Thymus (tissue), 11 donors: Measurements from ENCODE around the gene CXCR4. TPM values are rescaled to one million over a fixed set of nuclear protein-coding genes. Genes with fewer than 3 reads are reported as not detected.

ENCODE experiments used
- DNase-seq, 9 donors: peaks; one replicate each; pipeline ENCODE4 v3.0.0-alpha.2; 2013; ENCODE audit warnings: low spot score in 9 of 9, low read depth in 6 of 9, missing footprints in 1 of 9
- H3K27ac ChIP-seq, 2 donors: one replicate each; pipeline ENCODE4 v1.5.1; 2013; ENCODE audit warnings: control low read depth in 1 of 2, low read depth in 1 of 2, low read length in 1 of 2, mild to moderate bottlenecking in 1 of 2, moderate library complexity in 1 of 2
- H3K27me3 ChIP-seq, 2 donors: one replicate each; pipeline ENCODE4 v1.5.1; 2013; ENCODE audit warnings: low read length in 1 of 2; ENCODE audit not compliant: control insufficient read depth in 2 of 2, insufficient read depth in 1 of 2
- H3K36me3 ChIP-seq, 2 donors: one replicate each; pipeline ENCODE4 v1.5.1; 2013; ENCODE audit warnings: low read length in 1 of 2, mild to moderate bottlenecking in 1 of 2, moderate library complexity in 1 of 2; ENCODE audit not compliant: control insufficient read depth in 2 of 2, insufficient read depth in 2 of 2
- H3K4me1 ChIP-seq, 2 donors: one replicate each; pipeline ENCODE4 v1.5.1; 2013; ENCODE audit warnings: low read length in 2 of 2; ENCODE audit not compliant: control insufficient read depth in 2 of 2, insufficient read depth in 2 of 2
- H3K4me3 ChIP-seq, 2 donors: one replicate each; pipeline ENCODE4 v1.5.1; 2013; ENCODE audit warnings: low read length in 2 of 2, control low read depth in 1 of 2, mild to moderate bottlenecking in 1 of 2
- H3K9me3 ChIP-seq, 2 donors: one replicate each; pipeline ENCODE4 v1.5.1; 2013; ENCODE audit warnings: low read length in 1 of 2, mild to moderate bottlenecking in 1 of 2; ENCODE audit not compliant: control insufficient read depth in 2 of 2, insufficient read depth in 1 of 2
- WGBS: extraction: QIAGEN DNeasy Blood & Tissue Kit; methylation state at CpG from one replicate; pipeline ENCODE4 v1.1.7; 2013; 5-methylcytosine and 5-hydroxymethylcytosine counted together
- polyA plus RNA-seq: library from polyadenylated mRNA; stranded (reverse); fragments of 200-250 nt; gene quantifications from one replicate; pipeline ENCODE4 v1.2.3, GENCODE V29; 2013
- total RNA-seq: library from RNA; stranded (reverse); fragments of 120-200 nt; gene quantifications from one replicate; pipeline ENCODE4 v1.2.4, GENCODE V29; 2013
- donor health status: healthy.

The CXCR4 gene
- total and polyA plus RNA-seq, 2 donors, result 198 to 942 TPM

DNA sequence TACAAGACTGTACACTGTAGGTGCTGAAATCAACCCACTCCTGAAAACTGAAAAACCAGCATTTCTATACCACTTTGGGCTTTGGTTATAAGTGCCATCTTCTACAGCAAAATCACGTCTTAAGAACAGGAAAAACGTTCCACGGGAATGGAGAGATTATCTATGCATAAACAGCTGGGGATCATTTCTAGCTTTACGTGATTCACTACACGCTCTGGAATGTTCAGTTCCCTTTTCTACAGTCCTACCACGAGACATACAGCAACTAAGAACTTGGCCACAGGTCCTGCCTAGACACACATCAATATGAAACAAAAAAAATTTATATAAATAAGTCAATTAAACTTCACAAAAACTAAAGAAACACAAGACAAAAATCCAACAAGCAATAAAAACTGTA is 3.6 kb downstream of the CXCR4 start:
- H3K4me3 ChIP-seq, result peak overlapping the region; percentile 78 to 89
- H3K4me1 ChIP-seq, result peaks cover 4 to 23% of the 10 kb centered on the region in 2 donors
- H3K36me3 ChIP-seq, result peaks cover 30 to 37% of the 10 kb centered on the region in 2 donors
- H3K27ac ChIP-seq, result peak overlapping the region; percentile 10 to 33
- WGBS, result 15% methylated on average over 6 of the region's 6 CpGs
- DNase-seq, result no peak
- no peaks in the 10 kb centered on the region for H3K9me3 ChIP-seq
- H3K27me3 ChIP-seq, result no peaks in the 10 kb centered on the region

GRCh38 chr2:136113209-136113971 is 4.6 kb downstream of the CXCR4 start:
- peak overlapping the region; percentile 78 to 89 for H3K4me3 ChIP-seq
- H3K36me3 ChIP-seq, result peaks cover 30 to 37% of the 10 kb centered on the region in 2 donors
- WGBS, result 82% methylated on average over 6 of the region's 6 CpGs
- no peaks in the 10 kb centered on the region for H3K27me3 ChIP-seq
- H3K27ac ChIP-seq, result peak overlapping the region; percentile 14 to 26
- H3K9me3 ChIP-seq, result no peaks in the 10 kb centered on the region
- H3K4me1 ChIP-seq, result peaks cover 4 to 19% of the 10 kb centered on the region in 2 donors
- DNase-seq, result no peak

DNA sequence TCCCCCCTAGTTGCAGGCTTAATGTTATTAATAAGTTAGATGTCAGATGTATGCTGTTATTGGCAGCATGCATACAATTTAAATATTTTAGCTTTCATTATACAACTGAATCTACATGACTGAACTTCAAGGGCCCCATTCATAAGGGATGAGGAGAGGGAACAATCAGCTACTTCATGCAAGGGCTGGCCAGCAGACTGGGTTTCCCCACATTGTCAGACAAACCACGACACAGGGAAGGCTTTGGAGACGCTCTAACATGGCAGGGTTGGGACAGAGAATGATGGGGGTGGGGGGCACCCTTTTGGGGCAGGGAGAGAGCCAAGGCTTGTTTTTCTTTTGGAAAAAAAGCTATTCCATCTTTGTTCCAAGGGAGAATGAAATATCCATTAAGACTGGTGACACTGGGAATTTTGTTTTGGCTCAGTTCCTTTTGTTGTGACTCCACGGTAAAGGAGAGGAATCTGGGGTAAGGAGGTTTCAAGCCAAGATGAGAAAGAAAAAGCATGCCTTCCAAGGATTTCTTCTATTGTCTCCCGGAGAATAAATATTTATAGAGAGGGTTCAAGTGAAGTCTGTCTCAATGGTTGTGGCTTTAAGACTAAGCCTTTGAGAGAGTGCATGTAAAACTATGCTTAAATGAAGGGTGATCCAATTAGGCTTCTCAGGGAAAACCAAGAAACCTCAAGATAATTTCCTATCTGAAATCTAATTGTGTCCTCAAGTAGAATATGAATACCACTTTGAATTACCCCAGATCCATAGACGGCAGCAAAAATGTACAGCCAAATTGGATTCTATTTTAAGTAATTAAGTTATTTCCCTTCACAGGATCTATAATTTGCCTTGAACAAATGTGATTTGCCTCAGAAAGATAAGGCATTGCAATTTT is 5.4 kb downstream of the CXCR4 start:
- H3K36me3 ChIP-seq, result peaks cover 30 to 37% of the 10 kb centered on the region in 2 donors
- H3K9me3 ChIP-seq, result no peaks in the 10 kb centered on the region
- DNase-seq, result no peak
- no peaks in the 10 kb centered on the region for H3K27me3 ChIP-seq
- no peak overlapping the region for H3K27ac ChIP-seq
- H3K4me3 ChIP-seq, result no peak overlapping the region
- 87% methylated on average over 5 of the region's 5 CpGs for WGBS
- H3K4me1 ChIP-seq, result peaks cover 8 to 22% of the 10 kb centered on the region in 2 donors

DNA sequence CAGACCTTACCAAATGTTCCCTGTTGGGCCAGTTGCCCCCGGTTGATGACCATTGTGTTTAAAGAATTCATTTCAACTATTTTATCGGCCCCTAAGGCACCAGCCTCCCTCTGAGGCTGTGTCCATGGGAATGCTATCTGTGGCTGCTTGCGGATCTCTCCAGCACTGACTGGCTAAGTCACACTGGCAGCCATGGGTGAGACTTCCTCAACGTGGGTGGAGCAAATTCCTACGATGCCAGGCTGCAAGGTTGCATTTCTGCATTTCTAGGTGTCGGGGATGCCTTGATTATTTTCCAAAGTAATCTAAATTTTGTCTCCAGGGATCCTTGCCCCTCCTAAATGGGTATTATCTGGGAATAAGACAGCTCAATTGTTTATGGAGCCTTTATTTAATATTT is 6.2 kb downstream of the CXCR4 start:
- 91% methylated on average over 6 of the region's 6 CpGs for WGBS
- Histone ChIP-seq H3K4me3 (no peak overlapping the region), H3K27ac (no peak overlapping the region), H3K4me1 (peaks cover 16 to 31% of the 10 kb centered on the region in 2 donors), H3K36me3 (peaks cover 28 to 37% of the 10 kb centered on the region in 2 donors), H3K27me3 (no peaks in the 10 kb centered on the region), H3K9me3 (no peaks in the 10 kb centered on the region)
- no peak for DNase-seq

DNA sequence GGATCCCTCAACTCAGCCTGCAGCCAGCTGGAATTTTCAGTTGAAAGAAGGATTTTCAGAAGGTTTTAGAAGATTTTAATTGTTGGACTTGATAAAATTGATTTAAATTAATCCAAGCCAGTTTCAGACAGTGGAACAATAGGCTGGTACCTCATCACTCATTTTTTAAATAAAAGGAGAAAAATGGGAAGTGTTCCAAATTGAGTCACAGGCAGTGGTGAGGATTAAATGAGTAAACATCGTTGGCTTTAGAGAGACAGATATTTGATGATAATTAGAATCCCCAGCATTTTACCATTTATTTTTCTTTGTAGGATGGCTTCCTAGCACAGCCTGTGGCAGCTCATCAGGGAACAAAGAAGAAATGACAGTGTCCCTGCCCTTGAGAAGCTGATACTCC is 7.4 kb downstream of the CXCR4 start:
- no peak for DNase-seq
- Histone ChIP-seq H3K27me3 (no peaks in the 10 kb centered on the region), H3K4me3 (no peak overlapping the region), H3K4me1 (peaks cover 17 to 30% of the 10 kb centered on the region in 2 donors), H3K36me3 (peaks cover 21 to 33% of the 10 kb centered on the region in 2 donors), H3K9me3 (no peaks in the 10 kb centered on the region), H3K27ac (no peak overlapping the region)
- 57% methylated on average over 1 of the region's 1 CpG for WGBS

DNA sequence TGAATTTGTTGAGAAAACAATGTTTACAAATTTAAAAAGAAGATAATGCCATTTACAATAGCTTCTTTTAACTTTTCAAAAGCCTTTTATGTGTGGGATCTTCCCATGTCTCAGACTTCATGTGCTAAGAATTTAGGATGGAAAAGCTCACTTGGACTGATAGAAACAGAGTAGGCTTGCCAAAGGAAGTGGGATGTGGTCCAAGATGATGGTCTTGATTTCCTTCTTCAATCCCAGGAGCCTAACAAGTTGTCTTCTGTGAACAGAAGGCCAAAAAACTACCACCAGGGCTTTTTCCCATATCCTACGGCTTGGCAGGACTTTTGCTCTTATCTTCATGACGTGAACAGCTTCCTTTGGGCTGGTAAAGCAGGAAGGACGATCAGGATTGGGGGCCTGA is 9.5 kb downstream of the CXCR4 start:
- WGBS, result 97% methylated on average over 3 of the region's 3 CpGs
- Histone ChIP-seq H3K36me3 (peaks cover 4 to 13% of the 10 kb centered on the region in 2 donors), H3K4me1 (peaks cover 17 to 18% of the 10 kb centered on the region in 2 donors), H3K9me3 (no peaks in the 10 kb centered on the region), H3K27ac (no peak overlapping the region), H3K27me3 (no peaks in the 10 kb centered on the region), H3K4me3 (no peak overlapping the region)
- no peak for DNase-seq

- Histone ChIP-seq H3K27me3 (no peaks in the 10 kb centered on the region), H3K9me3 (no peaks in the 10 kb centered on the region), H3K27ac (peak overlapping the region in 1 of 2 donors; percentile 34), H3K4me1 (peaks cover 13 to 18% of the 10 kb centered on the region in 2 donors), H3K4me3 (no peak overlapping the region), H3K36me3 (peaks cover 0 to 1% of the 10 kb centered on the region in 2 donors)
- 62% methylated on average over 6 of the region's 6 CpGs for WGBS
- DNase-seq, result peak in 1 of 9 donors; percentile 66
Observed at GRCh38 chr2:136107051-136108033, 10.6 kb downstream of the CXCR4 start.

DNA sequence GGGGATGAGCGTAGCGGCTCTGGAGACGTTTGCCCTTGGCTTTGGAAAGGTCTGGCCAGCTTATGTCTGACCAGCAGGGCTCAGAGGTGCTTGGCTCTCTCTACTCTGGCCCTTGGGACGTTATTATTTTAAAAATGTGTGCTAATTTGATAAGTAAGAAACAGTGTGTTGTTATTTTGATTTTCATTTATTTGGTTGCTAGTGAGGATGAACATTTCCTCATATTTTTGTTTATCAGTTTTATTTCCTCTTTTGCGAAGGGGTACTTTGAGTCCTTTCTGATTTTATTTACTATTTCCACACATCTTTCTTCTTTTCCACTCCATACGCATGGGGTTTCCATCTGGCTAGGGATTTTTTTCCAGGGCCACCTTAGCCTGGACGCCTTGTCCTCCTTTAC is 11.4 kb downstream of the CXCR4 start:
- Histone ChIP-seq H3K9me3 (no peaks in the 10 kb centered on the region), H3K27me3 (no peaks in the 10 kb centered on the region), H3K4me1 (peaks cover 13 to 18% of the 10 kb centered on the region in 2 donors), H3K36me3 (no peaks in the 10 kb centered on the region), H3K4me3 (no peak overlapping the region), H3K27ac (peak overlapping the region in 1 of 2 donors; percentile 11)
- no peak for DNase-seq
- WGBS, result 96% methylated on average over 7 of the region's 7 CpGs
